Astrocyte of the spinal cord (primary cell): ENCODE measurements around the gene SCP2.

Experiments used
- DNase-seq: peaks from one replicate; pipeline ENCODE4 v3.0.0; 2011; ENCODE audit warnings: low read depth, low spot score
- H3K4me3 ChIP-seq: 2 replicates; pipeline ENCODE4 v1.5.1; 2011; ENCODE audit warnings: low read depth, mild to moderate bottlenecking, low read length, moderate library complexity
- in situ Hi-C: cut with HindIII; loops from 2 replicates; pipeline ENCODE4 v1.10.0; 2017; ENCODE audit warnings: low sequenced_read_pairs
- TF ChIP-seq, protein P1 (sequence below): IDR thresholded peaks from 2 replicates; pipeline ENCODE4 v1.5.1; 2012; ENCODE audit warnings: low read depth, mild to moderate bottlenecking, low read length, inconsistent platforms

SCP2 gene

DNA sequence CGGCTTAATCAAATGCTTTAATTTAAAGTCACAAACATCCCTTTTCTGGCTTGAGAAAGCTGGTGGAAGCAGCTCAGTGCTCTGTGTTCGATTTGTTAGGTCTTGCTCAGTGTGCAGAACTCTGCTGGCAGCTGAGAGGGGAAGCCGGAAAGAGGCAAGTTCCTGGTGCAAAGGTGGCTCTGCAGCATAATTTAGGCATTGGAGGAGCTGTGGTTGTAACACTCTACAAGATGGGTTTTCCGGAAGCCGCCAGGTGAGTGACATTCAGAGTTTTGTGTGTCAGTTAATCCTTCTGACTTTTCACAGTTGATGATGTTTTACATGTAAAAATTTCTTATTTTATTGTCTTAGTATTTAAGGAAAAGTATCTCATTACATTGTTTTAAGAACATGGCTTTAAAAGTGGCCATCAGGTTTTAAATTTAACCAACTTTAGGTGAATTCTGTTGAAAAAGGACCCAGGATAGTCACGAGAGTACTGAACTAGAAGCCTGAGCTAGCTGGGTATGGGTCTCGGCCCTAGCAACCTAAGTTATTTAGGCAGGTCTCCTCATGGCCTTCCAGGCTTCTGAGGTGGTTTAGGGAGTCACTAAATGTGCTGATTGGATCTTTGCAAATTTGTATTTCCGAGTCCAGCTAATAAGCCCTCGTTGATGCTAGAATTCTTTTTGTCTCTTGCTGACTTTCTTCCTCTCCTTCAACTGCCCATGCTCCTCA, 87.9 kb downstream of the SCP2 start:
- DNase-seq = peak; percentile 88
- TF ChIP-seq, protein P1, sequence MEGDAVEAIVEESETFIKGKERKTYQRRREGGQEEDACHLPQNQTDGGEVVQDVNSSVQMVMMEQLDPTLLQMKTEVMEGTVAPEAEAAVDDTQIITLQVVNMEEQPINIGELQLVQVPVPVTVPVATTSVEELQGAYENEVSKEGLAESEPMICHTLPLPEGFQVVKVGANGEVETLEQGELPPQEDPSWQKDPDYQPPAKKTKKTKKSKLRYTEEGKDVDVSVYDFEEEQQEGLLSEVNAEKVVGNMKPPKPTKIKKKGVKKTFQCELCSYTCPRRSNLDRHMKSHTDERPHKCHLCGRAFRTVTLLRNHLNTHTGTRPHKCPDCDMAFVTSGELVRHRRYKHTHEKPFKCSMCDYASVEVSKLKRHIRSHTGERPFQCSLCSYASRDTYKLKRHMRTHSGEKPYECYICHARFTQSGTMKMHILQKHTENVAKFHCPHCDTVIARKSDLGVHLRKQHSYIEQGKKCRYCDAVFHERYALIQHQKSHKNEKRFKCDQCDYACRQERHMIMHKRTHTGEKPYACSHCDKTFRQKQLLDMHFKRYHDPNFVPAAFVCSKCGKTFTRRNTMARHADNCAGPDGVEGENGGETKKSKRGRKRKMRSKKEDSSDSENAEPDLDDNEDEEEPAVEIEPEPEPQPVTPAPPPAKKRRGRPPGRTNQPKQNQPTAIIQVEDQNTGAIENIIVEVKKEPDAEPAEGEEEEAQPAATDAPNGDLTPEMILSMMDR = no peak
- in situ Hi-C loops = no loop called here
- H3K4me3 ChIP-seq = peak overlapping the region; percentile 76

GRCh38 chr1:53015508-53015860, 88.4 kb downstream of the SCP2 start:
- in situ Hi-C loops = no loop called here

DNA sequence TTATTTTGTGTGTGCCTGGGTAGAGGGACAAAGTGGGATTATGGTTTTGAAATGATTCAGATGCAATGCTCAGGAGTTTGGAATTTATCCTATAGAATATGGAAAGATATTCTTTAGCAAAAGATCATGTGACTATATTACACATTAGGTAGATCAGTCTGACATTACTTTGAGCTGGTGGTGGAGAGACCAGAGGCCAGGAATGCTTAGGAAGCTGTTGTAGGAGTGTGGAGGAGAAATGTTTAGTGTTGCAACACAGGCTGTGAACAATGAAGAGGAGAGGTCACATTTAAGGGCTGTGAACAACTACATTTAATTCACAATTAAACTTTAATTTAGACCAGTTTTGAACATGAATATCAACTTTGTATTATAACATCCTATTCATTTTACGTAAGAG, 89.6 kb downstream of the SCP2 start:
- DNase-seq = no peak

More at GRCh38 chr1:53015508-53015860, 88.4 kb downstream of the SCP2 start:
- peak overlapping the region; percentile 76 for H3K4me3 ChIP-seq
- DNase-seq = no peak
- TF ChIP-seq, protein P1 = no peak

GRCh38 chr1:53020588-53020987, 93.5 kb downstream of the SCP2 start:
- DNase-seq = no peak
- H3K4me3 ChIP-seq = no peak overlapping the region
- in situ Hi-C loops = no loop called here
- TF ChIP-seq, protein P1 = no peak

More for the DNA sequence above, 89.6 kb downstream of the SCP2 start:
- H3K4me3 ChIP-seq = no peak overlapping the region
- in situ Hi-C loops = no loop called here
- TF ChIP-seq, protein P1 = no peak

GRCh38 chr1:53022179-53022578, 95.1 kb downstream of the SCP2 start:
- DNase-seq = no peak
- in situ Hi-C loops = no loop called here
- no peak overlapping the region for H3K4me3 ChIP-seq
- TF ChIP-seq, protein P1 = no peak

GRCh38 chr1:53023546-53023945, 96.5 kb downstream of the SCP2 start:
- DNase-seq = no peak
- H3K4me3 ChIP-seq = no peak overlapping the region
- in situ Hi-C loops = no loop called here
- TF ChIP-seq, protein P1 = no peak
